HG02571 (cell line): ENCODE measurements around the gene GABRA4.

ENCODE experiments used
- ATAC-seq: cut with Tn5 transposase; IDR thresholded peaks from one replicate; pipeline ENCODE4 v1.9.1; 2021; ENCODE audit warnings: mild to moderate bottlenecking, moderate library complexity; ENCODE audit not compliant: unreplicated experiment

Gene GABRA4

GRCh38 chr4:46993075-46994006 lies at the start of gene GABRA4:
Gene GABRA4, minus strand, starts transcription at chr4:46993581. Its CDS starts 157 bp downstream, at chr4:46993424.
- ATAC-seq: no peak

GRCh38 chr4:47040828-47041227 lies 47.4 kb upstream of the GABRA4 start:
- ATAC-seq: no peak

GRCh38 chr4:47038263-47038662 lies 44.9 kb upstream of the GABRA4 start:
- ATAC-seq: no peak

- ATAC-seq: peak; percentile 96
Measured at GRCh38 chr4:47032405-47033106, 39.2 kb upstream of the GABRA4 start.

- no peak for ATAC-seq
Measured at GRCh38 chr4:47031751-47032404, 38.5 kb upstream of the GABRA4 start.

- ATAC-seq: no peak
Measured at GRCh38 chr4:47031011-47031678, 37.8 kb upstream of the GABRA4 start, which contains the start of gene GABRB1. Gene GABRB1, plus strand, starts transcription at chr4:47031567.

- no peak for ATAC-seq
Measured at GRCh38 chr4:47017494-47017893, 24.1 kb upstream of the GABRA4 start.

- no peak for ATAC-seq
Measured at GRCh38 chr4:47017081-47017480, 23.7 kb upstream of the GABRA4 start.

GRCh38 chr4:47013373-47013772 lies 20.0 kb upstream of the GABRA4 start:
- ATAC-seq: no peak

GRCh38 chr4:47012676-47013075 lies 19.3 kb upstream of the GABRA4 start:
- ATAC-seq: no peak

- ATAC-seq: peak; percentile 94
Measured at GRCh38 chr4:47010912-47011446, 17.6 kb upstream of the GABRA4 start.

- no peak for ATAC-seq
Measured at GRCh38 chr4:47010347-47010911, 17.0 kb upstream of the GABRA4 start.

GRCh38 chr4:47002580-47002979 lies 9.2 kb upstream of the GABRA4 start:
- ATAC-seq: no peak

GRCh38 chr4:47000406-47000805 lies 7.0 kb upstream of the GABRA4 start:
- no peak for ATAC-seq

- ATAC-seq: no peak
Measured at GRCh38 chr4:46999566-46999965, 6.2 kb upstream of the GABRA4 start.

- no peak for ATAC-seq
Measured at GRCh38 chr4:46994007-46994405, 625 bp upstream of the GABRA4 start.

- ATAC-seq: no peak
Measured at GRCh38 chr4:46992338-46992737, 1.0 kb downstream of the GABRA4 start.

- ATAC-seq: no peak
Measured at GRCh38 chr4:46986922-46987638, 6.3 kb downstream of the GABRA4 start.

- ATAC-seq: no peak
Measured at GRCh38 chr4:46984781-46985180, 8.6 kb downstream of the GABRA4 start.

- no peak for ATAC-seq
Measured at GRCh38 chr4:46980851-46981250, 12.5 kb downstream of the GABRA4 start.
